Measurements from ENCODE around the gene COG2. TPM values are rescaled to one million over a fixed set of nuclear protein-coding genes. Genes with fewer than 3 reads are reported as not detected.

The COG2 gene
- total and polyA plus RNA-seq, 2 of the 13 experiments (the other 11 are each of a cell fraction or from before 2014, with no cell fraction given): 16.8 to 36.3 TPM

DNA sequence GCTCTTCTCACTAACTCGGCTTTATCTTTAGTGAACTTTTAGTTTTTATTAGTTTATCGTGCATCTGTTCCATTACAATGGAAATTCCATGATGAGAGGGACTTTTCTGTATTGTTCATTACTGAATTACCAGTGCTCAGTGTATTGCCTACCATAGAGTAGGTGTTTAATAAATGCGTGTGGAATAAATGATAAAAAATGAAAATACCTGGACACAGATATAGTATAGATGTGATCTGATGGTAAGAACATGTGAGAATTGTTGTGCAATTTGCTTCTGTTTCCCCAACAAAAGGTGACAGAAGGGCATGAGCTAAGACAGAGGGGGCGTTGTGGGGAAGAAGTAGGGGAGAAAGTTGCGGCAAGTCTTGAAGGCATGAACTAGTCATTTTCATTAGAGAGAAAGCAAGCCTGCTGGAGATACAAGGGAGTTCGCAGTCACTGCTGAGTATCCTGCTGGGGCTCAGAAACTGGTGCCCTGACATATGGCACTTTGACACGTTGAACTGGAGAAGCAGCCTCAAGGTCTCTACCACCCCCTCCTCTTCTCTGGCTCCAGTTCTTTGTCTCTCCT is 5.6 kb upstream of the COG2 start:
- no peaks in the 10 kb centered on the region; a peak in 1 of 5 replicates for H3K36me3 ChIP-seq (replicated peaks in 1 of 2; ENCODE audit: control insufficient read depth in 1 of 2, insufficient read depth in 2 of 2, low read length in 2 of 2)
- peaks cover 77% of the 10 kb centered on the region for H3K4me1 ChIP-seq (ENCODE audit: insufficient read depth, low read length)
- ATAC-seq (no peak), FAIRE-seq (no peak), DNase-seq (ENCODE audit: low spot score) (no peak)
- no peaks in the 10 kb centered on the region for H3K27me3 ChIP-seq (ENCODE audit: control insufficient read depth in 1 of 2, insufficient read depth in 2 of 2, low read length in 2 of 2)
- WGBS (ENCODE audit: low lambda C conversion rate): 80% methylated on average over 7 of the region's 7 CpGs
- no peak overlapping the region for H3K9ac ChIP-seq (ENCODE audit: insufficient read depth, low read depth, low read length)
- no peaks in the 10 kb centered on the region for H3K79me2 ChIP-seq (ENCODE audit: insufficient read depth, low read length)
- in situ Hi-C loops (cut with HindIII; ENCODE audit: extremely low pct_ligation_motif_present, low pct_unique_long_range_greater_than_20kb): loop anchor here (5.0 to 25.0 kb wide), 2 partner anchors 136 to 576 kb away; no protein-coding TSS in a partner anchor
- H2AFZ ChIP-seq (ENCODE audit: low read length): no peak overlapping the region
- no peak overlapping the region for H3K4me3 ChIP-seq (replicated peaks in 1 of 3; ENCODE audit: insufficient read depth in 1 of 3, low read depth in 2 of 3, low read length in 3 of 3)
- CTCF ChIA-PET (ENCODE audit: low intra/inter-chr PET ratio, low total read pairs): no interaction called here
- TF ChIP-seq KDM3A (CRISPR knock-in tag; IDR thresholded peaks at IDR 0.05; ENCODE audit: low read depth) (no peak), HIVEP1 (CRISPR knock-in tag; IDR thresholded peaks at IDR 0.05) (no peak), CEBPB (IDR thresholded peaks at IDR 0.05; ENCODE audit: borderline replicate concordance, low read depth, low read length) (0 out of 2 replicates have a peak, but pooled peaks have one; percentile 3)
- no TSS peak for BruUV-seq (replicated peaks)
- no peaks in the 10 kb centered on the region for H3K9me3 ChIP-seq (ENCODE audit: low read length)
- no peak overlapping the region for H3K27ac ChIP-seq (ENCODE audit: extremely low read length, insufficient read depth, low read length)
- H3K4me2 ChIP-seq (ENCODE audit: low read depth, low read length): no peak overlapping the region
- POLR2A ChIA-PET: no interaction called here
- intact Hi-C loops (cut with micrococcal nuclease; ENCODE audit: unreplicated experiment): no loop called here
- no peaks in the 10 kb centered on the region for H4K20me1 ChIP-seq (ENCODE audit: insufficient read depth, low read length)

DNA sequence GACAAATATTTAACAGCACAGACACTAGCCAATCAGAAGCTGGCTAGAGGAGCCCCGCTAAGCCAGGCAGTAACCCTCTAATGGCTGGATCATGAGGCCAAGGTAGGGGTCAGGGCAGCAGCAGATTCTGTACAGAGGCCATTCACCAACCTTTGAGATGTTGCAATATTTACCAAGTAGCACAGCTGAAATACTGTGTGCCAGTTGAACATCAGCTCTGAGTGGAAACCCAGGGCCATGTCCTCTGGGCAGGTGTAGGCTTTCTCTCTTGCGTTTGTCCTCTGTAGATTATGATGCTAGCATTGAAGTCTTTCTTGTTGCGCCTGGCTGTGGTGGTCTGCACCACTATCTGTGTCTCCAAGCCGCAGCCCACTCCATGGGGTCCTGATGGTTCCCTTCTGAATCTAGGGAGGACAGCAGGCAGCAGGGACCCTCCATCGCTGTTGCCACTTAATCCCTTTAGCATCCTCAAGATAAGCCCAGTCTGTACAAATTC is 2.5 kb upstream of the COG2 start:
- in situ Hi-C loops (cut with HindIII; ENCODE audit: extremely low pct_ligation_motif_present, low pct_unique_long_range_greater_than_20kb): loop anchor here (5.0 to 25.0 kb wide), 3 partner anchors 63 to 573 kb away; no protein-coding TSS in a partner anchor
- H3K27me3 ChIP-seq (ENCODE audit: control insufficient read depth in 1 of 2, insufficient read depth in 2 of 2, low read length in 2 of 2): no peaks in the 10 kb centered on the region; a peak in 1 of 5 replicates
- no peak overlapping the region for H3K9ac ChIP-seq (ENCODE audit: insufficient read depth, low read depth, low read length)
- intact Hi-C loops (cut with micrococcal nuclease; ENCODE audit: unreplicated experiment): loop anchor here (5.0 kb wide), 1 partner anchor 338 kb away; the partner anchor contains the start of genes ARV1 and TTC13
- H3K79me2 ChIP-seq (ENCODE audit: insufficient read depth, low read length): peaks cover 23% of the 10 kb centered on the region
- H3K27ac ChIP-seq (ENCODE audit: extremely low read length, insufficient read depth, low read length): peak overlapping the region; percentile 43
- 42% methylated on average over 3 of the region's 5 CpGs for WGBS (ENCODE audit: low lambda C conversion rate)
- H3K4me1 ChIP-seq (ENCODE audit: insufficient read depth, low read length): peaks cover 72% of the 10 kb centered on the region
- no peaks in the 10 kb centered on the region for H3K36me3 ChIP-seq (replicated peaks in 1 of 2; ENCODE audit: control insufficient read depth in 1 of 2, insufficient read depth in 2 of 2, low read length in 2 of 2)
- BruUV-seq (replicated peaks): no TSS peak
- POLR2A ChIA-PET: interaction anchor here (0.5 to 6.6 kb wide), 5 partner anchors 42 to 133 kb away, joined by 3 to 84 read pairs (median 3); partner anchors contain the start of genes AGT and CAPN9
- FAIRE-seq: peak; percentile 96
- H3K4me2 ChIP-seq (ENCODE audit: low read depth, low read length): peak overlapping the region; percentile 50
- CTCF ChIA-PET (ENCODE audit: low intra/inter-chr PET ratio, low total read pairs): interaction anchor here (1.2 kb wide), 1 partner anchor 133 kb away, joined by 3 read pairs; no protein-coding TSS in a partner anchor
- H4K20me1 ChIP-seq (ENCODE audit: insufficient read depth, low read length): peaks cover 12% of the 10 kb centered on the region; the same call in 1 of the 2 replicates
- H3K9me3 ChIP-seq (ENCODE audit: low read length): no peaks in the 10 kb centered on the region
- H3K4me3 ChIP-seq (replicated peaks in 1 of 3; ENCODE audit: insufficient read depth in 1 of 3, low read depth in 2 of 3, low read length in 3 of 3): peak overlapping the region in 1 of 3 experiments; percentile 27; a peak in 2 of 6 replicates
- DNase-seq (ENCODE audit: low spot score): peak; percentile 87
- ATAC-seq: peak; percentile 77
- no peak overlapping the region for H2AFZ ChIP-seq (ENCODE audit: low read length)
- no peak for TF ChIP-seq SP2 (CRISPR knock-in tag; IDR thresholded peaks at IDR 0.05)
- TF ChIP-seq CAMTA2 (CRISPR knock-in tag; IDR thresholded peaks at IDR 0.05; ENCODE audit: borderline replicate concordance): no peak
- TF ChIP-seq HMGA1 (CRISPR knock-in tag; conservative IDR thresholded peaks at IDR 0.05): no peak
- no peak for TF ChIP-seq ZNF572 (CRISPR knock-in tag; IDR thresholded peaks at IDR 0.05)
- no peak for TF ChIP-seq ZNF367 (CRISPR knock-in tag; IDR thresholded peaks at IDR 0.05; ENCODE audit: borderline replicate concordance)
- TF ChIP-seq SNRNP70 (IDR thresholded peaks at IDR 0.05; ENCODE audit: low read depth, low read length): no peak
- no peak for TF ChIP-seq ZNF577 (CRISPR knock-in tag; IDR thresholded peaks at IDR 0.05; ENCODE audit: borderline replicate concordance, low read depth)
- peak; percentile 76 for TF ChIP-seq THAP11 (CRISPR knock-in tag; IDR thresholded peaks at IDR 0.05)
- TF ChIP-seq ZNF264 (CRISPR knock-in tag; IDR thresholded peaks at IDR 0.05): peak; percentile 81
- no peak for TF ChIP-seq ZSCAN9 (CRISPR knock-in tag; IDR thresholded peaks at IDR 0.05; ENCODE audit: borderline replicate concordance)
- TF ChIP-seq, protein P1, sequence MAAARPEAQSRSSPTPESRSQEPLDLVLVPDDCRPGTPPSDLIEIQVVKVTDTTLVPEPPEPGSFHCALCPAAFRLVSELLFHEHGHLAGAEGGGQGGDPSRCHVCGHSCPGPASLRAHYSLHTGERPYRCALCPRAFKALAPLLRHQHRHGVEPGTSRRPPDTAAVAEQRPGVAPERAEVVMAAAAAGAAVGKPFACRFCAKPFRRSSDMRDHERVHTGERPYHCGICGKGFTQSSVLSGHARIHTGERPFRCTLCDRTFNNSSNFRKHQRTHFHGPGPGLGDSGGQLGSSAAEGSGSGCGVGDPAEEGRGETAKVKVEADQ (CRISPR knock-in tag; IDR thresholded peaks at IDR 0.05; ENCODE audit: borderline replicate concordance): no peak
- TF ChIP-seq GATAD1 (CRISPR knock-in tag; IDR thresholded peaks at IDR 0.05): 0 out of 2 replicates have a peak, but pooled peaks have one; percentile 48
